ENCODE measurements around the gene ITPKB.
"Not testable (repeated sequence)": the region's sequence is repeated elsewhere in the genome, so short reads cannot be mapped to it uniquely, and the experiment has no call there.

The ITPKB gene

GRCh38 chr1:226615876-226616275 lies 123.2 kb downstream of the ITPKB start:
- no peak for DNase-seq

- DNase-seq = not testable (repeated sequence)
Measured at GRCh38 chr1:226611980-226612379, 127.1 kb downstream of the ITPKB start.

GRCh38 chr1:226611301-226611700 lies 127.8 kb downstream of the ITPKB start:
- no peak for DNase-seq

GRCh38 chr1:226610671-226611070 lies 128.4 kb downstream of the ITPKB start:
- no peak for DNase-seq

- no peak for DNase-seq
Measured at GRCh38 chr1:226609836-226610455, 129.1 kb downstream of the ITPKB start.

- DNase-seq = peak; percentile 83
Measured at GRCh38 chr1:226608699-226609505, 130.2 kb downstream of the ITPKB start.

GRCh38 chr1:226607821-226608220 lies 131.3 kb downstream of the ITPKB start:
- DNase-seq = no peak

GRCh38 chr1:226607268-226607660 lies 131.8 kb downstream of the ITPKB start:
- DNase-seq = no peak

GRCh38 chr1:226606311-226607267 lies 132.5 kb downstream of the ITPKB start:
- DNase-seq = no peak

- no peak for DNase-seq
Measured at GRCh38 chr1:226605318-226605950, 133.6 kb downstream of the ITPKB start.

GRCh38 chr1:226604560-226605317 lies 134.3 kb downstream of the ITPKB start:
- DNase-seq = no peak

GRCh38 chr1:226603858-226604559 lies 135.1 kb downstream of the ITPKB start:
- DNase-seq = no peak

- no peak for DNase-seq
Measured at GRCh38 chr1:226603022-226603857, 135.8 kb downstream of the ITPKB start.

GRCh38 chr1:226602186-226603021 lies 136.7 kb downstream of the ITPKB start:
- no peak for DNase-seq

- DNase-seq = no peak
Measured at GRCh38 chr1:226601456-226601855, 137.6 kb downstream of the ITPKB start.

GRCh38 chr1:226600254-226600653 lies 138.8 kb downstream of the ITPKB start:
- no peak for DNase-seq

GRCh38 chr1:226599636-226600238 lies 139.3 kb downstream of the ITPKB start:
- DNase-seq = no peak

- DNase-seq = not testable (repeated sequence)
Measured at GRCh38 chr1:226598955-226599354, 140.1 kb downstream of the ITPKB start.

GRCh38 chr1:226598455-226598849 lies 140.6 kb downstream of the ITPKB start:
- no peak for DNase-seq

Data from NCI-H1436 (cell line).